ENCODE measurements around the gene HSPBAP1. TPM values are rescaled to one million over a fixed set of nuclear protein-coding genes. Genes with fewer than 3 reads are reported as not detected.

The HSPBAP1 gene
- total RNA-seq, 1 experiment from 2014 or later = 8.9 TPM

DNA sequence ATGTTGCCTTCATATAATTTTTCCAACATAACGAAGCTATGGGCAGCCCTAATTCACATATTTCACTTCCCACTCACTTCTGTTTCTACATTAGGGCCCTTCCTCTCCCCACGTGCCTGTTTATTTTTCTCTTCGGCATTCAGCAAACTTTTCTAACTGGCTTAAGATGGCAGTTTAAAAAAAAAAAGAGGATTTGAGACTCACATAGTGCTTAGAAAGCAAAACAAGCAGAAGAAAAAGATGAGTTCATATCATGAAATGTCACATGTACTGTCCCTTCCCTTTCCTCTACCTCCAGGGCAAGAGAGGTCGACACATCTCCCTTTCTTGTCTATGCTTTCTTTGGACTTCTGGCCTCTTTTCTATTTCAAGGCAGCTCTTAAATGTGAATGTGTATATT is 31.8 kb upstream of the HSPBAP1 start:
- no peaks in the 10 kb centered on the region for H3K9me3 Mint-ChIP-seq (ENCODE audit: low read depth, unreplicated experiment)
- no peaks in the 10 kb centered on the region for H3K36me3 Mint-ChIP-seq (ENCODE audit: insufficient read depth, unreplicated experiment)
- intact Hi-C loops (cut with micrococcal nuclease; ENCODE audit: unreplicated experiment) = no loop called here
- H3K27me3 Mint-ChIP-seq (ENCODE audit: unreplicated experiment) = no peaks in the 10 kb centered on the region
- DNase-seq = no peak
- no TSS peak for BruUV-seq (replicated peaks)
- no peaks in the 10 kb centered on the region for H3K4me1 Mint-ChIP-seq (ENCODE audit: low read depth, unreplicated experiment)
- TF ChIP-seq, protein P1, sequence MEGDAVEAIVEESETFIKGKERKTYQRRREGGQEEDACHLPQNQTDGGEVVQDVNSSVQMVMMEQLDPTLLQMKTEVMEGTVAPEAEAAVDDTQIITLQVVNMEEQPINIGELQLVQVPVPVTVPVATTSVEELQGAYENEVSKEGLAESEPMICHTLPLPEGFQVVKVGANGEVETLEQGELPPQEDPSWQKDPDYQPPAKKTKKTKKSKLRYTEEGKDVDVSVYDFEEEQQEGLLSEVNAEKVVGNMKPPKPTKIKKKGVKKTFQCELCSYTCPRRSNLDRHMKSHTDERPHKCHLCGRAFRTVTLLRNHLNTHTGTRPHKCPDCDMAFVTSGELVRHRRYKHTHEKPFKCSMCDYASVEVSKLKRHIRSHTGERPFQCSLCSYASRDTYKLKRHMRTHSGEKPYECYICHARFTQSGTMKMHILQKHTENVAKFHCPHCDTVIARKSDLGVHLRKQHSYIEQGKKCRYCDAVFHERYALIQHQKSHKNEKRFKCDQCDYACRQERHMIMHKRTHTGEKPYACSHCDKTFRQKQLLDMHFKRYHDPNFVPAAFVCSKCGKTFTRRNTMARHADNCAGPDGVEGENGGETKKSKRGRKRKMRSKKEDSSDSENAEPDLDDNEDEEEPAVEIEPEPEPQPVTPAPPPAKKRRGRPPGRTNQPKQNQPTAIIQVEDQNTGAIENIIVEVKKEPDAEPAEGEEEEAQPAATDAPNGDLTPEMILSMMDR (IDR thresholded peaks at IDR 0.05; ENCODE audit: unreplicated experiment) = no peak
- no peak overlapping the region for H3K27ac Mint-ChIP-seq (ENCODE audit: unreplicated experiment)
- no peak overlapping the region for H3K4me3 Mint-ChIP-seq (ENCODE audit: low read depth, unreplicated experiment)
- CTCF ChIA-PET = no interaction called here

DNA sequence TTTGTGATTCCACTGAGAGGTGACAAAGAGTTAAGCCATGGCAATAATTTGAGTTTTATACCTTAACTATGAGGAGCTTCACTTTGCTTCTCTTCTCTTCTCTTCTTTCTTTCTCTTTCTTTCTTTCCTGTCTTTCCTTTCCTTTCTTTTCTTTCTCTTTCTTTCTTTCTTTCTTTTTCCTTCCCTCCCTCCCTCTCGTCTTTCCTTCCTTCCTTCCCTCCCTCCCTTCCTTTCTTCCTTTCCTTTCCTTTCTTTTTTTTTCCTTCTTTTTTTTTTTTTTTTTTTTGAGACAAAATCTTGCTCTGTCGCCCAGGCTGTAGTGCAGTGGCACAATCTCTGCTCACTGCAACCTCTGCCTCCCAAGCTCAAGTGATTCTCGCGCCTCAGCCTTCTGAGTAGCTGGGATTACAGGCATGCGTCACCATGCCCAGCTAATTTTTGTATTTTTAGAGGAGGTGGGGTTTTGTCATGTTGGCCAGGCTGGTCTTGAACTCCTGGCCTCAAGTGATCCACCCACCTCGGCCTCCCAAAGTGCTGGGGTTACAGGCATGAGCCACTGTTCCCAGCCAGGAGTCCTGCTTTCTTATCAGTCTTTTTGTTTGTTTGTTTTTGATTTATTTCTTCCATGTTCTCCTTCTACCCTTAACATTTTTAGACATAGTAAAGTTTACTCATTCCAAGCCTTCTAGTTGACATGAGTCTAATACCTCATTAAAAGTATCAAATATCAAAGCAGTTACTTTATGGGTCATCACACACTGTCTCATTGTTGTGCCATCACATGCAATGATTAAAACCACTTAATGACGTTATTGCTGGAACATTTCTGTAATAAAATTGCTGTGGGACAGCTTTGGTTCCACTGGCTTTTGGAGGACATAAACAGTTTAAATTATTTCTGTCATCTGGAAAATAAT is 31.1 kb upstream of the HSPBAP1 start:
- Mint-ChIP-seq H3K27me3 (ENCODE audit: unreplicated experiment) (no peaks in the 10 kb centered on the region), H3K4me1 (ENCODE audit: low read depth, unreplicated experiment) (no peaks in the 10 kb centered on the region), H3K9me3 (ENCODE audit: low read depth, unreplicated experiment) (no peaks in the 10 kb centered on the region), H3K36me3 (ENCODE audit: insufficient read depth, unreplicated experiment) (no peaks in the 10 kb centered on the region), H3K4me3 (ENCODE audit: low read depth, unreplicated experiment) (no peak overlapping the region), H3K27ac (ENCODE audit: unreplicated experiment) (no peak overlapping the region)
- BruUV-seq (replicated peaks) = no TSS peak
- CTCF ChIA-PET = interaction anchor here (0.7 kb wide), 1 partner anchor 34 kb away, joined by 3 read pairs; no protein-coding TSS in a partner anchor
- TF ChIP-seq, protein P1 (IDR thresholded peaks at IDR 0.05; ENCODE audit: unreplicated experiment) = no peak
- intact Hi-C loops (cut with micrococcal nuclease; ENCODE audit: unreplicated experiment) = no loop called here
- DNase-seq = no peak

DNA sequence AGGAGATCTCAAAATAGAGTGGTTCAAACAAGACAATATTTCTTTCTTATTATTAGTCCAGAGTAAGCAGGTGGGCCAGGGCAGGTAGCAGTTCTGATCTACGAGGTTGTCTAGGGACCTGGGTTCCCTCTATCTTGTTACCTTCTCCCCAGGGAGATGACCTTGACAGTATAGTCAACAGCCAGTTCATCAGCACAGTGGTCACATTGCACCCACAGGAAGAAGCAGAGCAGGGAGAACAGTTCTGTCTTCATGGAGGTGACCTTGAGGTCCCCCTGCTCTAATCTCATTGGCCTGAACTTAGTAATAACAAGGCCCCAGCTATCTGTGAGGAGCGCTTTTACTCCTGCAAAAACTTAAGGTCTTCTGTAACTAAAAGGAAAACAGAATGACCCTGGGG is 23.0 kb upstream of the HSPBAP1 start:
- no peaks in the 10 kb centered on the region for H3K27me3 Mint-ChIP-seq (ENCODE audit: unreplicated experiment)
- BruUV-seq (replicated peaks) = no TSS peak
- no peaks in the 10 kb centered on the region for H3K4me1 Mint-ChIP-seq (ENCODE audit: low read depth, unreplicated experiment)
- intact Hi-C loops (cut with micrococcal nuclease; ENCODE audit: unreplicated experiment) = no loop called here
- TF ChIP-seq, protein P1 (IDR thresholded peaks at IDR 0.05; ENCODE audit: unreplicated experiment) = no peak
- no peaks in the 10 kb centered on the region for H3K36me3 Mint-ChIP-seq (ENCODE audit: insufficient read depth, unreplicated experiment)
- no peak overlapping the region for H3K27ac Mint-ChIP-seq (ENCODE audit: unreplicated experiment)
- no peaks in the 10 kb centered on the region for H3K9me3 Mint-ChIP-seq (ENCODE audit: low read depth, unreplicated experiment)
- CTCF ChIA-PET = no interaction called here
- H3K4me3 Mint-ChIP-seq (ENCODE audit: low read depth, unreplicated experiment) = no peak overlapping the region
- no peak for DNase-seq

DNA sequence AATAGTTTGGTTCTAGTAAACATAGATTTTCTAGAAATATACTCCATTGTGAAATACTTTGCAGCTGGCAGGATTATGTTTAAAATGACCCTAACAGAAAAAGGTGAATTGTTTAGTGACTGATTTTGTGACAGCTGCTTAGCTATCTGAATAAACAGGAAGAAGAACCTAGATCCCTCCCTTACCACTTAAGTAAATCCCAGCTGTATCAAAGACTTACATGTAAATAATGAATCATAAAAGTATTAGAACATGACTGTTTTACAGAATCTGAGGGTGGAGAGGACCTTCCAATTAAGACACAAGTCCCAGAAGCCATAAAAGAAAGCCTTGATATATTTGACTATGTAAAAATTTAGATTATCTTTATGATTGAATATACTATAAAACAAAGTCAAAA is 17.1 kb upstream of the HSPBAP1 start:
- no peaks in the 10 kb centered on the region for H3K9me3 Mint-ChIP-seq (ENCODE audit: low read depth, unreplicated experiment)
- no peaks in the 10 kb centered on the region for H3K4me1 Mint-ChIP-seq (ENCODE audit: low read depth, unreplicated experiment)
- H3K36me3 Mint-ChIP-seq (ENCODE audit: insufficient read depth, unreplicated experiment) = no peaks in the 10 kb centered on the region
- DNase-seq = no peak
- TF ChIP-seq, protein P1 (IDR thresholded peaks at IDR 0.05; ENCODE audit: unreplicated experiment) = no peak
- CTCF ChIA-PET = no interaction called here
- BruUV-seq (replicated peaks) = no TSS peak
- intact Hi-C loops (cut with micrococcal nuclease; ENCODE audit: unreplicated experiment) = no loop called here
- H3K27me3 Mint-ChIP-seq (ENCODE audit: unreplicated experiment) = no peaks in the 10 kb centered on the region
- H3K4me3 Mint-ChIP-seq (ENCODE audit: low read depth, unreplicated experiment) = no peak overlapping the region
- no peak overlapping the region for H3K27ac Mint-ChIP-seq (ENCODE audit: unreplicated experiment)

All from Calu3 (cell line).